Renal cortical epithelial cell (primary cell): ENCODE measurements around the gene TXNL1. TPM values are rescaled to one million over a fixed set of nuclear protein-coding genes. Genes with fewer than 3 reads are reported as not detected.

ENCODE experiments used
- DNase-seq: peaks from one replicate; pipeline ENCODE4 v3.0.0-alpha.2; 2011; ENCODE audit warnings: low read depth
- total RNA-seq: library from RNA; depleted of rRNA; stranded (reverse); fragments of >200 nt; gene quantifications from 2 replicates; pipeline ENCODE4 v1.2.3, GENCODE V29; 2014

The TXNL1 gene
- total RNA-seq, 1 donor from 2014 or later: 76.7 TPM

DNA sequence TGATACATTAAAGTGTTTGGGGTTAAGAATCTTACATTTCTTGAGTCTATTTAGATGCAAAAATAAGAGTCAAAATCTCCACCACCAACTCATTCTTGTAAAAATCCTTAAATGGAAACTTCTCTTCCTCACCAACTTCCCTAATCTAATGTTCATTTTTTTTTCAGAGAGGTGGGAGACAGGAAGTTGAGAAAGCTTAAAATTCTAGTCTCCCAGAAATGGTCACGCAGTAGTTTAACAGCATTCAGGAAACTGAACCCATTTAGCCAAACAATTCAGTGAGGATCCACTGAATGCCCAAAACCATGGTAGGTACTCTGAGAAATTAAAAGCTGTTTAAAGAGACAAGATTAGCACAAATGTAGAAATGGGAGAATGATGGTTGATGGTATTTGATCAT lies 69.0 kb downstream of the TXNL1 start:
- DNase-seq: no peak

DNA sequence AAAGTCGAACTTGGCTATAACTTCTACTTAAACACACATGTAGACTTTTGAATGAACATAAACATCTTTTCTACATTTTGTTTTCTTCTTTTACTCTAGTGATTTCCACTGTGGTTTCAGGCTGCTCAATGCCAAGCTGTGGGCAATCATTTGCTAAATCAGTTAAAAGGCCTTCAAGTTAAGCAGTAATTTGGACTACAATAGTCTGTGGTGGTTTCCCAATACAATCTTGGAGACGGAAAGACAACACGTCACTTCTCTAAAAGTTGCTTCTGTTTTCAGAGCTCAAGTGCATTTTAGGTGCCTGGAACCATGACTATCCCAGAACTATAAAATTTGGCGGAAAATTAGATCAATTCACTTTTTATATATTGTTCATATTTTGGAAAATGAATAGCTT lies 69.4 kb downstream of the TXNL1 start:
- peak; percentile 81 for DNase-seq

DNA sequence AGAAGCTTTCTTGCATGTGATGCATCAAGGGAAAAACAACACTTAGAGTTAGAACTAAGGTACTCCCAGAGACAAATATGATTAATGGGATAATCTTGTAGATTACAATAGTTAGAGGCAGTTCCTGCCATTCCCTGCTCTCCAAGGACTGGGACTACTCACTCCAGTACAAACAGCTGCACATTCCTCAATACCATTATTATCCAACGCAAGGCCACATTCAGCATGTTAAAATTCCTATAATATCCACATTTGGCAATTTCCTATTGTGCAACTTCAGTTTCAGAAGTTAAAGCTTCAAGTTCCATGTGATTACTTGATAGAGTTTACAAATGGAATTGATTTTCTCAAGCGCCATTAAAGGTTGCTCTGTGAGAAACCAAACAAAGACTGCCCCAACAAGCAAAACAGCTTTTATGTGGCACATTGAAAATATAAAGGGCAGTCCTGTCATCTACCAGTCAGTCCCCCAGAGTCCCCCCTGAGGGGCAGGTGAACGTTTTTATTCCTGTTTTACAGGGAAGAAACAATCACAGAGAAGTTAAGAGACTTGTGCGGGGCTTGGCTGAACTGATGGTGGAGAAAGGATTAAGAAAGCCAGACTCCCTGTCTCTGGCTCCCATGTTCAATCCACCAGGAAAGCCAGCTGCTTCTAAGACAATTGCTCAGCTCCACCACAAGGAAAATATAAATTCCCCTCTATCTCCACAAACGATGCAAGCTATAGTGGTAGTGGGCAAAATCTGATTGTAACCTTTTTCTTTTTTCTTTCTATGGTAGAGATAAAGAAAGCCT lies 72.6 kb downstream of the TXNL1 start:
- DNase-seq: peak; percentile 16

DNA sequence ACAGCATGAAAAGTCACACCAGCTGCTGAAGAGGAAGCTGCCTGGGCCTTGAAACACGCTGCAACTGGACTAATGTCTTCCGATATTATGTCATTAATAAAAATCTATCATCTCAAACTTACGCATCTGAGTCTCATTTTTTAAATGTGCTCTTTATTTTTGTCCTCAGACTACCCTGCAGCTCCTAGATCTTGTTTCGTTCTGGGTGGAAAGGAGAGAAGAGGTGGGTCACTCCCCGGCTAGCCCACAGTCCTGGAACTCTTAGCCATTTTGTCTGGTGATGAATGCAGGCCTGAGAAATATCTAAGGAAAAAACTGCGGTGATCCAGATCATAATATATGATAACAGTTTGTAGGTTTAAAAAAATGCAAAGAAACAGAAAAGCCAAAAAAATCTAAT lies 73.3 kb downstream of the TXNL1 start:
- no peak for DNase-seq

DNA sequence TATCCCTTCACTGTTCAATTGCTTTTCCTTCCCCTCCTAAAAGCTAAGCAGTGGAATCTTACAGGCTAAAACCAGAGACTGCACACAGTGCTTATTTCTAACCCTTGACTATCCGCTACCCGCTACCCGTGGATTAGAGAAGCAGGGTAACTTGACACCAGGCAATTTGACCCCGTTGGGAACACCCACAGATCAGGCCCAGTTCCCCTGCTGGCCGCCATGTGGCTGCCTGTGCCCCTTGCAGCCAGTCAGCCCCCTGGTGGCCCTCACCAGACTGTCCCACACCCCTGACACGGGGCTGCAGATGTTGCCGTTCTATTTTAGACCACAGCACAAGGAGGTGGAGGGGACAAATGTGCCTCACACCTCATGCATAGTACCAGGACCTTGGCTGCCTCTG lies 74.8 kb downstream of the TXNL1 start:
- DNase-seq: no peak

DNA sequence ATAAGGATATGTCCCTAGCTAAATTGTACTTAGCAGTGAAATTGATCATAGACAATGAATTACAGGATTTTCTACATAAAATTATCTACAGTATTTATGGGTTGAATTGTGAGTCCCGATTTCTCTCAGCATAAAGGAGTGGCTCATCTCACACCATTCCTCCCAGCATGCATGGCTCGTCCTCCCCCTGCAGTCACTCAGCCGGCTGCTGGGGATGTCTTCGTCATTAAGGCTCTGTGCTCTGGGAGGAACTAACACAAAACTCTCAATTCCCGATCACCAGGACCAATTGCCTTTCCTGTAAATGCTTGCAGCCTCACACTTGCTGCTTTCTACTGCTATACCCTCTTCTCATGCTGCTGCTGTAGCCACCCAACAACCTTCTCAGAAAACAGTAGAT lies 75.9 kb downstream of the TXNL1 start:
- DNase-seq: no peak

DNA sequence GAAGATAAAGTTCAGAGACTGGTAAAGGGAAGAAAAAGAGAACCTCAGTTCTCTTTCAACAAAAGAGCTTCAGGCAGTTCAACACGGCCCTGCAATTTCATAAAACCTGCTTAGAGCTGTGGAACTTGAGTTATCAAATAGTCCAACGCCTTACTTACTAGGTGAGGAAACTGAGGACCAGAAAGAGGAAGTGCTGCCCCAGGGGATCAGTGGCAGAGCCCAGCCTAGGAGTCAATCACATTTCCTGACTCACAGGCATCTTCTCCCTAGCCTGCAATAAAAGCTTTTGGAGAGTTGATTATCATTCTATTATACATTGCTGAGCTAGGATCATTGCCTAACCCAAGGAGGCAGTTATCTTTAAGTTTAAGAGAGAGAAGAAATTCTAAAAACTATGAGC lies 77.4 kb downstream of the TXNL1 start:
- DNase-seq: no peak

DNA sequence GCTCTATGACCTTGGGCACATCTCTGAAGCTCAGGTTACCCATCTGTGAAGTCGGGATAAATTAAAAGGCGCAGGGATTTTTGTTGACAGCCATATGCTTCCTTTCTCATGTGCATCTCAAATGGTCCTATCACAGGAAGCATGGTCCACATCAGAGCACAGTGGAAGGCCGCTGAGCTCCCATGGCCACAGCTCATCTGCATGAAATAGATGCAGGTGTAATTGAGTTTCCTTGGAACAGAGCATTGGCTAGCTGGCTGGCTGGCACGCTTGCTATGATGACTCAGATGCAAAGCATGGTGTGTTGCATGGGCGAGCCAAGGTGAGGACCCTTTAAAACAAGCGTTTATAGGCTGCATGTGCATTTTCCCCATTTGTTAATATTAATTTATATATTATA lies 79.3 kb downstream of the TXNL1 start:
- DNase-seq: no peak

DNA sequence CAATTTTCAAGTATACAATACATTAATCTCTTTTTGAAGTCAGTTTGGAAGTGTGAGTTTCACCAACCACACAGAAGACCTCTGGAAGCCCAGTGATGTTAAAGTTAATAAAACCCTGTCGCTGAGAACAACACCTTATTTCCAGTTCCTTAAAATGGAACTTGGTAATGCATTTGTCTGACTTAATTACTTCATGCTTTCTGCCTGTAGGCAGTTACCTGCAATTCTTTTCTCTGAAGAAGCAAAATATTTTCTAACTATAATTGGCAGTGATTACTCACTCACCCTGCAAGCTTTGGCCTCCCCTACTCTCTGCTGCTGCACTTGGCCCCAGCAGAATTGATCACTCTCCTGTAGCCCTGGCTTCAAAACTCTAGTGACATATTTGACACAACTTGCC lies 81.5 kb downstream of the TXNL1 start:
- peak; percentile 49 for DNase-seq

DNA sequence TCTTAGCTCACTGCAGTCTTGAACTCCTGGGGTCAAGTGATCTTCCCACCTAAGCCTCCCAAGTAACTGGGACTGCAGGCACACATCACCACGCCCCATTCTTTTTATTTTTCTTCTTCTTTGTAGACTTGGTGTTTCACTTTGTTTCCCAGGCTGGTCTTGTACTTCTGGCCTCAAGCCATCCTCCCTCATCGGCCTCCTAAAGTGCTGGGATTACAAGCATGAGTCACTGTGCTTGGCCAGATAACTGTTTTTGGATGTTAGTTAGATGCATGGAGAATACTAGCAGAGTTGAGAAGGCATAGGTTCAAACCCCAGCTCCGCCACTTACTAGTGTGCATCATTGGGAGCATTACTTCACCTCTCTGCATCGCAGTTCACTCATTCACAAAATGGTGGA lies 88.3 kb downstream of the TXNL1 start:
- no peak for DNase-seq

Other genes starting within 250 kb of the TXNL1 start
- gene WDR7, start 12.8 kb upstream of the TXNL1 start, total RNA-seq: 9.2 and 21.5 TPM in 2 replicates